H9 (cell line): ENCODE results near the gene TFIP11. TPM values are rescaled to one million over a fixed set of nuclear protein-coding genes. Genes with fewer than 3 reads are reported as not detected.

ENCODE experiments used
- DNase-seq: peaks from one replicate; pipeline ENCODE4 v3.0.0-alpha.2; 2017
- H2AFZ ChIP-seq: one replicate; pipeline ENCODE4 v1.6.1; 2013; ENCODE audit warnings: mild to moderate bottlenecking, low read length, control low read depth, moderate library complexity
- H2AK5ac ChIP-seq: 2 replicates; pipeline ENCODE4 v1.6.1; 2013; ENCODE audit warnings: low read length, control low read depth, mixed read lengths; ENCODE audit not compliant: insufficient read length
- H2BK120ac ChIP-seq: one replicate; pipeline ENCODE4 v1.6.1; 2013; ENCODE audit warnings: low read depth, mild to moderate bottlenecking, low read length, control low read depth, inconsistent platforms; ENCODE audit not compliant: poor library complexity, severe bottlenecking
- H2BK12ac ChIP-seq: 2 replicates; pipeline ENCODE4 v1.6.1; 2013; ENCODE audit warnings: low read length, control low read depth, mixed read lengths, low read depth; ENCODE audit not compliant: insufficient read length
- H2BK15ac ChIP-seq: 2 replicates; pipeline ENCODE4 v1.6.1; 2013; ENCODE audit warnings: low read depth, low read length, control low read depth
- H2BK20ac ChIP-seq: one replicate; pipeline ENCODE4 v1.6.1; 2013; ENCODE audit warnings: low read depth, mild to moderate bottlenecking, low read length, control low read depth, inconsistent platforms; ENCODE audit not compliant: poor library complexity, severe bottlenecking
- H2BK5ac ChIP-seq: 2 replicates; pipeline ENCODE4 v1.6.1; 2013; ENCODE audit warnings: low read length, control low read depth, mixed read lengths; ENCODE audit not compliant: insufficient read length
- H3K14ac ChIP-seq: 2 replicates; pipeline ENCODE4 v1.6.1; 2013; ENCODE audit warnings: low read length, control low read depth; ENCODE audit not compliant: insufficient read depth
- H3K18ac ChIP-seq: 2 replicates; pipeline ENCODE4 v1.6.1; 2013; ENCODE audit warnings: low read depth, mild to moderate bottlenecking, mixed read lengths, low read length, control low read depth; ENCODE audit not compliant: insufficient read length
- H3K23ac ChIP-seq: 2 replicates; pipeline ENCODE4 v1.6.1; 2013; ENCODE audit warnings: low read length, control low read depth, mixed read lengths, low read depth; ENCODE audit not compliant: insufficient read length
- H3K23me2 ChIP-seq: 2 replicates; pipeline ENCODE4 v1.6.1; 2013; ENCODE audit warnings: low read depth, mild to moderate bottlenecking, mixed read lengths, low read length, control low read depth; ENCODE audit not compliant: insufficient read length, poor library complexity, severe bottlenecking
- H3K27ac ChIP-seq: 2 replicates; pipeline ENCODE4 v1.5.1; 2013; ENCODE audit warnings: low read length, control low read depth, mixed read lengths, low read depth; ENCODE audit not compliant: insufficient read length
- H3K27me3 ChIP-seq: 2 replicates; pipeline ENCODE4 v1.6.1; 2013; ENCODE audit warnings: low read length, control low read depth, inconsistent platforms; ENCODE audit not compliant: insufficient read depth
- H3K4ac ChIP-seq: 2 replicates; pipeline ENCODE4 v1.6.1; 2013; ENCODE audit warnings: low read depth, mild to moderate bottlenecking, control low read depth, inconsistent platforms, low read length, moderate library complexity
- H3K4me1 ChIP-seq: 2 replicates; pipeline ENCODE4 v1.6.1; 2013; ENCODE audit warnings: low read length, control low read depth, inconsistent platforms; ENCODE audit not compliant: insufficient read depth
- H3K4me2 ChIP-seq: 2 replicates; pipeline ENCODE4 v1.6.1; 2013; ENCODE audit warnings: low read length, control low read depth, mixed read lengths; ENCODE audit not compliant: insufficient read length, insufficient read depth
- H3K56ac ChIP-seq: 2 replicates; pipeline ENCODE4 v1.6.1; 2013; ENCODE audit warnings: low read depth, mild to moderate bottlenecking, mixed read lengths, low read length, control low read depth; ENCODE audit not compliant: insufficient read length
- H3K79me1 ChIP-seq: 2 replicates; pipeline ENCODE4 v1.6.1; 2013; ENCODE audit warnings: low read depth, mild to moderate bottlenecking, moderate library complexity, low read length, control low read depth, inconsistent platforms; ENCODE audit not compliant: insufficient read depth, poor library complexity, severe bottlenecking
- H3K79me2 ChIP-seq: 2 replicates; pipeline ENCODE4 v1.6.1; 2013; ENCODE audit warnings: low read length, control low read depth, inconsistent platforms; ENCODE audit not compliant: insufficient read depth
- H3K9ac ChIP-seq: 2 replicates; pipeline ENCODE4 v1.6.1; 2013; ENCODE audit warnings: low read length, control low read depth, mixed read lengths; ENCODE audit not compliant: insufficient read length; ENCODE audit errors: extremely low read depth
- H3K9me3 ChIP-seq: one replicate; pipeline ENCODE4 v1.6.1; 2013; ENCODE audit warnings: low read depth, low read length, inconsistent platforms; ENCODE audit not compliant: control insufficient read depth
- H3T11ph ChIP-seq: one replicate; pipeline ENCODE4 v1.6.1; 2013; ENCODE audit warnings: mild to moderate bottlenecking, low read length, control low read depth, inconsistent platforms
- H4K20me1 ChIP-seq: one replicate; pipeline ENCODE4 v1.6.1; 2013; ENCODE audit not compliant: control insufficient read depth, insufficient read length, insufficient read depth
- H4K5ac ChIP-seq: 2 replicates; pipeline ENCODE4 v1.6.1; 2013; ENCODE audit warnings: low read depth, mild to moderate bottlenecking, mixed read lengths, low read length, control low read depth; ENCODE audit not compliant: insufficient read length
- H4K8ac ChIP-seq: replicated peaks from 2 replicates; pipeline ENCODE4 v1.6.1; 2013; ENCODE audit warnings: low read length, control low read depth, mixed read lengths, low read depth; ENCODE audit not compliant: insufficient read length
- H4K91ac ChIP-seq: 2 replicates; pipeline ENCODE4 v1.6.1; 2013; ENCODE audit warnings: low read depth, mild to moderate bottlenecking, moderate library complexity, mixed read lengths, low read length, control low read depth; ENCODE audit not compliant: insufficient read length
- H3K27ac Mint-ChIP-seq, 3 experiments: 2 replicates in 2 of 3; 3 replicates in 1 of 3; pipeline ENCODE4 v1.8.0; 2020 to 2021; ENCODE audit warnings: mixed read lengths in 3 of 3, mild to moderate bottlenecking in 1 of 3, moderate library complexity in 1 of 3
- H3K27me3 Mint-ChIP-seq: 2 replicates; pipeline ENCODE4 v1.8.0; 2021; ENCODE audit warnings: low read depth, mild to moderate bottlenecking, moderate library complexity, mixed read lengths
- H3K36me3 Mint-ChIP-seq, 3 experiments: 2 replicates in 2 of 3; 3 replicates in 1 of 3; pipeline ENCODE4 v1.8.0; 2020 to 2021; ENCODE audit warnings: low read depth in 3 of 3, mixed read lengths in 3 of 3; ENCODE audit not compliant: insufficient read depth in 1 of 3
- H3K4me1 Mint-ChIP-seq, 2 experiments: 2 replicates each; pipeline ENCODE4 v1.8.0; 2020; ENCODE audit warnings: mixed read lengths in 2 of 2
- H3K4me3 Mint-ChIP-seq, 2 experiments: 2 replicates in 1 of 2; 3 replicates in 1 of 2; pipeline ENCODE4 v1.8.0; 2020 to 2021; ENCODE audit warnings: mild to moderate bottlenecking in 2 of 2, mixed read lengths in 2 of 2, moderate library complexity in 1 of 2
- H3K9me3 Mint-ChIP-seq, 2 experiments: 2 replicates in 1 of 2; 3 replicates in 1 of 2; pipeline ENCODE4 v1.8.0; 2020; ENCODE audit warnings: mild to moderate bottlenecking in 2 of 2, mixed read lengths in 2 of 2, moderate library complexity in 1 of 2
- CTCF ChIP-seq: fragments of 200-600 bp; sonication (generic); conservative IDR thresholded peaks from 3 replicates; pipeline ENCODE4 v1.8.0; 2021; ENCODE audit warnings: antibody characterized with exemption, mild to moderate bottlenecking
- WGBS: extraction: QIAGEN DNeasy Blood & Tissue Kit; methylation state at CpG from one replicate; pipeline ENCODE4 v1.1.7; 2013; ENCODE audit warnings: missing lambda C conversion rate, low lambda C conversion rate, mixed read lengths; ENCODE audit not compliant: insufficient read length; ENCODE audit errors: extremely low coverage; 5-methylcytosine and 5-hydroxymethylcytosine counted together
- total RNA-seq: library from RNA; stranded (reverse); gene quantifications from 2 replicates; pipeline ENCODE4 v1.2.1, GENCODE V29; 2021

TFIP11 gene
- total RNA-seq, 1 experiment from 2014 or later = 36.4 TPM

- Mint-ChIP-seq H3K36me3 (peaks cover 0 to 6% (median 4%) of the 10 kb centered on the region in 3 experiments; a peak in 3 of 7 replicates), H3K4me3 (no peak overlapping the region), H3K27me3 (no peaks in the 10 kb centered on the region), H3K9me3 (no peaks in the 10 kb centered on the region), H3K4me1 (peaks cover 7 to 15% of the 10 kb centered on the region in 2 experiments), H3K27ac (no peak overlapping the region)
- Histone ChIP-seq H3T11ph (no peak overlapping the region), H4K8ac (no peak overlapping the region), H4K20me1 (no peaks in the 10 kb centered on the region), H3K79me1 (no peaks in the 10 kb centered on the region), H3K27me3 (no peaks in the 10 kb centered on the region), H3K9me3 (no peaks in the 10 kb centered on the region), H3K4me2 (no peak overlapping the region), H3K14ac (no peak overlapping the region), H3K4me1 (no peaks in the 10 kb centered on the region), H2BK15ac (no peak overlapping the region), H2BK20ac (no peak overlapping the region), H3K18ac (no peak overlapping the region), H2BK12ac (no peak overlapping the region), H3K9ac (no peak overlapping the region), H3K79me2 (no peaks in the 10 kb centered on the region), H3K23me2 (no peaks in the 10 kb centered on the region), H2AK5ac (no peak overlapping the region), H3K27ac (no peak overlapping the region), H3K56ac (no peak overlapping the region), H2AFZ (no peak overlapping the region), H4K5ac (no peak overlapping the region), H2BK120ac (no peak overlapping the region), H2BK5ac (no peak overlapping the region), H3K23ac (no peak overlapping the region), H3K4ac (no peak overlapping the region), H4K91ac (no peak overlapping the region)
- DNase-seq = no peak
- no CpG with 5 or more reads among the region's 8 CpGs for WGBS
- no peak for TF ChIP-seq CTCF
Observed at GRCh38 chr22:26444777-26445176, 67.5 kb downstream of the TFIP11 start.
